B cell (primary cell): ENCODE results near the gene TUBA4A.

Experiments used
- CTCF ChIP-seq: fragments of 200-600 bp; IDR thresholded peaks from one replicate; pipeline ENCODE4 v1.8.0; 2022; ENCODE audit warnings: antibody characterized with exemption, mild to moderate bottlenecking
- EZH2 ChIP-seq: IDR thresholded peaks from 2 replicates; pipeline ENCODE4 v1.6.1; 2012; ENCODE audit warnings: borderline replicate concordance, low read depth, mild to moderate bottlenecking, moderate library complexity, low read length; ENCODE audit not compliant: insufficient read depth, poor library complexity, severe bottlenecking

GRCh38 chr2:219272356-219272755, 18.6 kb upstream of the TUBA4A start:
- TF ChIP-seq CTCF (no peak), EZH2 (no peak)
